Measurements from ENCODE around the gene CCDC8.
"Not testable (repeated sequence)": the region's sequence is repeated elsewhere in the genome, so short reads cannot be mapped to it uniquely, and the experiment has no call there.

Gene CCDC8

DNA sequence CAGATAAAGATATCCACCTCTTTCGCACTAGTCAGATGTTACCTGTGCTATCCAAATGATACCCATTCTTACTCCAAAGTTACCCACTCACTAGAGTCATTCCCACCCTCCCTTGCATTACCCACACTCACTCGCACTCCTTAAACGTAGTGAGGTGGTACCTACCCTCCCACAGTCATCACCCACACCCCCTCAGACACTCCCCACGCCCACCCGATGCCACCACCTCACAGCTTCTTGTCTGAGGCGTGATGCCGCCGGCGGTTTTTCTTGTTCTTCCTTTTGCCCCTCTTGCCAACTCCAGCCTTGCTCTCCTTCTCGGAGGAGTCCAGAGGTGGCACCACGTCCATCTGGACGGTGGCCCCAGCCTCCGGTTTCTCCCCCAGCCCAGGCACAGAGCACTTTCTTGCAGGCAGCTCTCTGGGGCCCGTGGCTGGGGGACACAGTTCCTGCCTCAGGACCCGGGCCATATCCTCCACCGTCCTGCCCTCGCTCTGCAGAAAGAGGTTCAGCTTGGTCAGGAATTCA lies 14.2 kb upstream of the CCDC8 start:
- DNase-seq, result no peak

GRCh38 chr19:46426506-46427162 lies 13.3 kb upstream of the CCDC8 start:
- DNase-seq, result peak in 1 of 5 experiments; percentile 38

DNA sequence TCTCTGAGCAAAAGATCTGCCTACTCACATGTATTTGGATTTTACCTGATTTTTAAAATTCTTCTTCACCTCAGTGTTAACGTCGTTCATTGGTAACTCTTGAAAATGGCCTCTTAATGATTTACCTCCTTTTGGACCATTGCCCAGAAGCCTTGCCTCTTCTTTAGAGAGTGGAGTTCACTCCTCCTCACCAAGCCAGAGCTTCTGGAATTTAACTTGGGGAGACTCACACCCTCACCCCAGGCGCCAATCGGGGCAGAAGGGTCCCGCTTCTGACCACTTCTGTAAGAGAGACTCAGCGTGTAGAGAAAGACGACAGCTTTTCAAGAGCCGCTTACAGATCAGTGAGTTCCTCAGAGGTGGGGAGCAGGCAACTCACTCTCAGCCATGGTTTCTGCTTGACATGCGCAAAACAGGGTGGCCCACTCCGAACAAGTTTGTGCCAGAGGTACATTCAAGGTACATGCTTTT lies 12.7 kb upstream of the CCDC8 start:
- DNase-seq, result no peak

GRCh38 chr19:46423188-46423587 lies 9.8 kb upstream of the CCDC8 start:
- DNase-seq, result no peak

DNA sequence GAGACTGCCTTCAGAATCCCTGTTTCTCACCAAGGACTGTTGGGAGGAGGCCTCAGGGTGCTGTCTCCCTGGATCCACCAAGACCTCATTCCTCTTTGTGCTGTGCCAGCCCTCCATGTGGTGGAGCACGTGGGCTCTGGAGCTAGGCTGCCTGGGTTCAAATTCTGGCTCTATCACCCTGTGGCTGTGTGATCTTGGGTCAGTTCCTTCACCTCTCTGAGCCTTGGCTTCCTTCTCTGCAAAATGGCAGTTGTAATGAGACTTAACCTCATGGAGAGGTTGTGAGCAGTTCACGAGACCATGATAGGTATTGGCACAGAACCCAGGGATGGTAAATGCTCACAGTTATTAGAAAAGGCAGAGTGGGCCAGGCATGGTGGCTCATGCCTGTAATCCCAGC lies 9.0 kb upstream of the CCDC8 start:
- no peak for DNase-seq

DNA sequence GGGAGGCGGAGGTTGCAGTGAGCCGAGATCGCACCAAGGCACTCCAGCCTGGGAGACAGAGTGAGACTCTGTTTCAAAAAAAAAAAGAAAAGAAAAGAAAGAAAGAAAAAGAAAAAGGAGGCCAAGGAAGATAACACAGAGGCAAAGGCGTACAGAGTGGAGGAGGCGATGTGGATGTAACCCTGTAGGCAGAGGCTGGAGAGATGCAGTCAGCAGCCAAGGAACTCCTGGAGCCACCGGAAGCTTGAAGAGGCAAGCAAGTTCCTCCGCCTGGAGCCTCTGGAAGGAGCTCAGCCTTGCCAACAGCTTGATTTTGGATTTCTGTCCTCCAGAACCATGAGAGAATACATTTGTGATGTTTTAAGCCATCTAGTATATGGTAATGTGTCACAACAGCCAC lies 6.7 kb upstream of the CCDC8 start:
- no peak for DNase-seq

DNA sequence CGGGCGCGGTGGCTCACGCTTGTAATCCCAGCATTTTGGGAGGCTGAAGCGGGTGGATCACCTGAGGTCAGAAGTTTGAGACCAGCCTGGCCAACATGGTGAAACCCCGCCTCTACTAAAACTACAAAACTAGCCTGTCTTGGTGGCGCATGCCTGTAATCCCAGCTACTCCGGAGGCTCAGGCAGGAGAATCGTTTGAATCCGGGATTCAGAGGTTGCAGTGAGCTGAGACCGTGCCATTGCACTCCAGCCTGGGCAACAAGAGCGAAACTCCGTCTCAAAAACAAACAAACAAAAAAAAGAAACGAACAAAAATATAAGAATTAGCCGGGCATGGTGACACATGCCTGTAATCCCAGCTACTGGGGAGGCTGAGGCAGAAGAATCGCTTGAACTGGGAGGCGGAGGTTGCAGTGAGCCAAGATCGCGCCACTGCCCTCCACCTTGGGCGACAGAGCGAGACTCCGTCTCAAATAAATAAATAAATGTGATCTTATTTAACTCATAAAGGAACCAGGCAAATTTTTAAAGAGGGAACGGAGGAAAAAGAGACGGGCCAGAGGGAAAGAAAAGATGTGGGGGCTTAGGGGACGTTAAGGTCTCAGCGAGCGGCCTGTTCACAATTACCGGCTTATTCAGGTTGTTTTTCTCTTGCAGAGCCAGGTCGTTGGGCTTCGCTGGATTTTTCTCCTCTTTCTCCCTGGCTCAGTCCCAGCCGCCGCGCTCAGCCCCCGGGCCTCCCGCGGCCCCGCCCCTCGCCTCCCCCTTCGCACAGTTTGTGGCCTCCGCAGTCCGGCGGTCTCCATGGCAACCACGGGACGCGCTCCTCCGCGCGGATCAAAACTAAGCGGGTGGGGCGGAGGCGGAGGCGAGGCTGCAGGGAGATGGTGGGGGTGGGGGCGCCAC lies 2.7 kb upstream of the CCDC8 start:
- peak in 1 of 5 experiments; percentile 37 for DNase-seq

DNA sequence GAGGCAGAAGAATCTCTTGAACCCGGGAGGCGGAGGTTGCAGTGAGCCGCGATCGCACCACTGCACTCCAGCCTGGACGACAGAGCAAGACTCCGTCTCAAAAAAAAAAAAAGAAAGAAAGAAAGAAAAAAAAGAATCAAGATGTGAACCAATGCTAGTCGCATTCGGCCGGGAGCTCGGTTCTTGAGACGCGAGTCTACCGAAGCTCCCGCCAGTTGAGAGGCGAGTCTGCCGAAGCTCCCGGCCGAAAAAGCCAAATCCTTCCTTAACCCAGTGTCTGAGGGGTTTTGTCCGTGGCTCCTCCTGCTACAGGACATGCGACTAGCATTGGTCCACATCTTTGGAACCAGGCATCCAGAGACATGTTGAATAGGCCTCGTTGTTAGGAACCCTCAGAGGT lies 1.5 kb upstream of the CCDC8 start:
- not testable (repeated sequence) for DNase-seq

DNA sequence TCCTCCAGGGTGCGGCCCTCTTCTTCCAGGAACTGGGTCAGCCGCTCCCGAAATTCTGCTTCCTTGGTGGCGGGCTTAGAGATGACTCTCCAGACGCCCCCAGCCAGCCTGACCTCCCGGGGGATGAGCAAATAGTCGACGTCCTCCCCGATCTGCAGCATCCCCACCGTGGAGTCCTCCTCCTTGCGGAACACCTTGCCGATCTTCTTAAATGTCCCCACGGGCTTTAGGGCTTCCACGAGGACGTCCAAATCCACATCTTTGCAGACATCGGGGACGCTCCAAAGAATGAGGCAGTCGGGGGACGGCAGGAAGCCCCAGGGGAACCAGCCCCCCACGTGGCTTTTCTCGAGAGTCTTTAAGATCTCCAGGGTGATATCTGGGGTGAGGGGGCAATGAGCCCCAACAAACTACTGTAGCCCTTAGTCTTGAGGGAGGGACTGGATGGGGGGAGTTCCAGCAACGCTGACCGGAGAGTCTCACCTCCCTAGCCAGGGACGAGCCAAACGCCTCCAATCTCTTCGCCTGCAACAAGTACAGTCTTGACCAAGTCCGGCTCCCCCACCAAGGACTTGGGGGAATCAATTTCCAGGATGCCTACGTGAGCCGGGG lies 608 bp downstream of the CCDC8 start:
- DNase-seq, result no peak

- no peak for DNase-seq
Measured at GRCh38 chr19:46411925-46412649, 1.3 kb downstream of the CCDC8 start.

- no peak for DNase-seq
Measured at GRCh38 chr19:46411088-46411924, 2.1 kb downstream of the CCDC8 start.

DNA sequence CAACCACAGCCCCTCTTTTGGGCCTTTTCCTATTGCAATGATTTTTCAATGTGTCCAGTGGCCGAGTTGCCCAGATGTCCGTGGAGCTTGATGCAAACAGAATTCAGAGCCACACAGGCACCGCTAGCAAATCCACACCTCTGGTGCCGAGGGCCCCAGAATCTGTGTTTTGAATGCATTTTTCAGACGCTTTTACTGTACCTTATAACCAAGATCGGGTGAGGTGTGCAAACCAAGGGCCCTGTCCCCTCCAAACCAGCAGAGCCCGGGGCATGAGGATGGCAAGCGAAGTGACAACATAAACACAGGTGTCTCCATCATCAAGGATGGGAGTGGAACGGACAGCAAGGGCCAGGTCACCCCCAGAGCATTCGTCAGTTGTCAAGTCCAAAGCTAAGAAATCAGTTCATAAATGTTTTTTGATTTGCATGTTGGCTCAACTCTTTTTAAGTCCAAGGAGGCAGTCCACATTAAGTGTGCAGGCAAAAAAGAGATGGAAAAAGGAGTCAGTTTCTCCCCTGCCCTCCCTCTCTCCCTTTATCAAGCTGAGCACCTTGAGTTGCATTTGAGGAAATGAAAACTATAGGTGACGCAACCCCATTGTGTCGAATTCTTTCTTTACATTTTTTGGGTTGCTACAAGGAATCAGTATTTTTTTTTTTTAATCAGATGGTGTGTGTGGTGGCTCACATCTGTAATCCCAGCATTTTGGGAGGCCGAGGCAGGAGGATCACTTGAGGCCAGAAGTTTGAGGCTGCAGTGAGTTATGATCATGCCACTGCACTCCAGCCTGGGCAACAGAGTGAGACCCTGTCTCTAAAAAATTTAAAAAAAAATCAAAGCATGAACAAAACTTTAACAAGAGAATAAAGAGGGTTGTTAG lies 2.9 kb downstream of the CCDC8 start:
- no peak for DNase-seq

DNA sequence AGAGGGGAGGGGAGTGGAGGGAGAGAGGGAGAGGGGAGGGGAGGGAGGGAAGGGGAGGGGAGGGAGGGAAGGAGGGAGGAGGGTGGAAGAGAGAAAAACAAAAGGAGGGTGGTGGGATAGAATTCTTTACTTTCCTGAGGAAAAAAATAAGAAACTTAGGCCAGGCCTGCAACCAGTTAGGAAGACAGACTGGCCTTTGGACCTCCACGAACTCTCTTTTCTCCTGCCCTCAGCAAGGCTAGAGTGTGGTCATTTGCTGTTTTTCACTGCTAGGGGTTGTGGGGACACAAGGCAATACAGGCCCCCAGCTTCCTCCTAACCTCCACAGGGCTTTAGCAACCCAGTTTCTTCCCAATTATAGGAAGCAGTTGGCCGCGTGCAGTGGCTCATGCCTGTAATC lies 4.2 kb downstream of the CCDC8 start:
- no peak for DNase-seq

- DNase-seq, result no peak
Measured at GRCh38 chr19:46408664-46409039, 4.7 kb downstream of the CCDC8 start.

GRCh38 chr19:46407856-46408663 lies 5.3 kb downstream of the CCDC8 start:
- no peak for DNase-seq

GRCh38 chr19:46406976-46407375 lies 6.4 kb downstream of the CCDC8 start:
- DNase-seq, result no peak

DNA sequence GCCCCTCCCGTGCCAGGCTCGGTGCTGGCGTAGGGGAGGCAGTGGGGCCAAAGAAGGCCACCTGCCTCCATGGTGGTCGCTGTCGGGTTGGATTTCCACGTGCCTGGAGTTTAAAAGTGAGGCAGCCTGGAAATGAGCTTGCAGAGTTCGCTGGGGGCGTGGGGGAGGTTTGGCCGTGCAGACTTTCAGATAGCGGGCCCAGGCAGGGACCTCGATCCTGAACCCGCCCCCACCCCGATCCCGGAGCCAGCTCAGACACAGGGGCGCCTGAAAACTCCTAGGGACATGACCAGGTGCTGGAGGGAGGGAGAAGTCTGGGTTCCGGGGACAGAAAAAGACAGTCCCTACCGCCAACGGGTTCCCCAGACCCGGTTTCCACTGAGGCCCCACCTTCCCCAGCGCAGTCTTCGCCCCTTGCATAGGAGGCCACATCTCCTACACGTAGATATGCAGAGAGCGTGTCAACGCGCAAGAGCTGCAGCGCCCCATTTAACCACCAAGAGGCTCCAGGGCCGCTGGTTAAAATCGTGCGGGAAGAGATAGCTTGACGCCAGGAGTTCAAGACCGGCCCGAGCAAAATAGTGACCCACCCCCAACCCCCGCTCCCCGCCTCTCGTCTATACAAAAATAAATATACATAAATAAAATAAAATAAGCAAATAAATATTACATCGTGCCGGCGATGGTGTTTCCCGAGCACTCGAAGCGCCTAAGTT lies 8.5 kb downstream of the CCDC8 start:
- peak in 1 of 5 experiments; percentile 27 for DNase-seq

- DNase-seq, result no peak
Measured at GRCh38 chr19:46404055-46404752, 9.2 kb downstream of the CCDC8 start.
